CD4-positive, alpha-beta T cell treated with Interleukin-1 beta for 1 hour (primary cell): ENCODE data around the gene NANOS3.
"Not testable (repeated sequence)": the region's sequence is repeated elsewhere in the genome, so short reads cannot be mapped to it uniquely, and the experiment has no call there.

Source experiments
- DNase-seq, 2 donors: peaks; one replicate each; pipeline ENCODE4 v3.0.0-alpha.2; 2020 to 2022

Gene NANOS3

GRCh38 chr19:13843104-13843921, 33.6 kb upstream of the NANOS3 start:
- DNase-seq = no peak

DNA sequence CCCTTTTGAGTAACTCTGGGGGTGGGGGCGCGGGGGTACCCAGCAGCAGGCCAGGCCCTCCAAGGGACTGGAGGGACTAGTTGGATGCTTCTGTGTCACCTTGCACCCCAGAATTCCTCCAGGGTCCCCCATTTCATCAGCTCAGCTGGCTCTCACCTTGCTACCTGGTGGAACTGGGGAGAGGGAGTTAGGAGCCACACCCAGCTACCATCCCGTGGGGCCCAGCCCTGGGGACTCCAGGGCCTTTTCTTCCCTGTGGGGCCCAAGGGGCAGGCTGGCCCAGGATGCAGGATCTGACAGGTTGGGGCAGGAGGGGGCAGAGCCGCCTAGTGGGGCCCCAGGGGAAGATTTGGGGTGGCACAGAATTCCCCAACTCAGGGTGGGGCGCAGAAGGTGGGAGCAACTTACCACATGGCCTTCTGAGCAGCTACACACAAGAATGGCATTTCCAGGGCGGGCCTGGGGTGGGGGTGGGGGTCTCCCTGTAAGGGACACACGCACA, 32.8 kb upstream of the NANOS3 start:
- peak; percentile 47 to 54 for DNase-seq

DNA sequence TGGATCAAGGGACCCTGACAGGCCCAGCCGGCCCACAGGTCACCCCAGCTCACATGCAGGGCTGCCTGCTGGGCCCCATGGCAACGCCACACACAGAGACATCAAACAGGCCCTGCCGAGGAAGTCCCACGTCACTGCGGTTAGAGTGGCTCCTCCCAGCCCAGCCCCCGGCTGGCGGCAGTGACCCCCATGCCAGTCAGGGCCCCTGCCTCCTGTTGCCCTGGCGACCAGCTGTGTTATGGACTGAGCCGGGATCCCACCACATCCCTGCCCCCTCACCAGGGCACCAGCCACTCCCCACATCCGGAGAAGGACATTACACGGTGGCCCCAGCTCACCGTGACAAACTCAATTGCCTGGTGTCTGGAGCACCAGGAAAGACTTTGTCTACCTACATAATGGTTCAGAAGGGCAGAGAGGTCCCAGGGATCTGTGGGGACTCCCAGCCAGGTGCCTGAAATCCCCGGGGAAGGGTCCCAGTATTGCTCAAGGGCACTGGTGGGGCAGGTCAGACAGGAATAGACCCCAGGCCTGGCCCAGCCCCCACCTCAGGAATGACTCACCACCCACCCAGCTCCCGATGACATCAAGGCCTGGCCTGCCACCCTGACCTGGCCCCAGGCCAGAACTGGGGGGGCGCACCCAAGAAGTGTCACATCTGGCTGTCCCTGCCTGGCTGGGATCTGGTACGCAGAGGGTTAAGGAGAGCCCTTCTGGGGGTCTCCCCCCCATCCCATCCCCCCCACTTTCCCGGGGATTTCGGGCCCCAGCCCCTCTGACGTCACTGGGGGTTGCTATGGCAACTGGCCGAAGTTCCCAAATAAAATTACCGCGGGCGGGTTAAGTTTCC, 30.2 kb upstream of the NANOS3 start:
- peak; percentile 100 for DNase-seq

GRCh38 chr19:13847407-13848339, 29.3 kb upstream of the NANOS3 start:
- peak; percentile 90 to 91 for DNase-seq

- DNase-seq = no peak
Observed at GRCh38 chr19:13848340-13848677, 28.6 kb upstream of the NANOS3 start.

DNA sequence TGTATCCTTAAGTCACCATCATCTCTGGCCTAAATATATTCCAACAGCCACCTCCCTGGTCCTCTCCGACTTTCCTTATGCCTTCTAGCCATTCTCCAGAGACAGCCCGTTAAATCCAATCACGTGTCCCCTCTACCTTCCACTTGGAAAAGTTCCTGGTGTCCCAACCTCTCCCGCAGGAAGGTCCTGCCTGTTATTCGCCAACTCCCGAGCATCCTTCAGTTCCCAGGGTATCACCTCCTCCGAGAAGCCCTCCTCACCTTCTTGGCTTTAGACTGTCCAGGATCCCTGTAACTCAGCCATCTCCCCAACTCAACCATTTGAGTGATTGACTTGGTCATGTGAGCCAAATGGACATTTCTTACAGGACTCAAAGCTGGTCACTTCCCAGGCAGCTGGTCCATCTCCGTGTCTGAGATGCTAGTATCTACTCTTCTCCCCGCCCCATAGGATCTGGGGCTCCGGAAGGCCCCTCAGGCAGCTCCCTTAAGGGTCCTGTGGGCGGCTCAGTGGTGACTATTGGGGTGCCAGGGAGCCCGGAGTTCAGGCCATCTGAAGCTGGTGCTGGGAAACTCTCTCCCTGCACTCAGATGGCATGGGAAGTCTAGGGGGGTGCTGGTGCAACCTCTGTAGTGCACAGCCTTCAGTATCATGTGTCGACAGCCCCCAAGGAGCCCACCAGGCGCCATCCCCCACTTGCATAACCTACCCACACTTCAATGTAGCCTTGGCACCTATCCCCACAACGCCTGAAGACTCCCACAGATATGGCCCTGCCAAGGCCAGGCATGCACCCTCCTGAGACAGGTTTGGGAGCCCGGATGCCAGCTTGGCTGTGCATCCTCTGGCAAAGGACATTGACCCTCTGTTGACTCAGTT, 27.9 kb upstream of the NANOS3 start:
- peak in 1 of 2 donors; percentile 16 for DNase-seq

GRCh38 chr19:13849991-13850909, 26.7 kb upstream of the NANOS3 start:
- DNase-seq = peak; percentile 83 to 87

DNA sequence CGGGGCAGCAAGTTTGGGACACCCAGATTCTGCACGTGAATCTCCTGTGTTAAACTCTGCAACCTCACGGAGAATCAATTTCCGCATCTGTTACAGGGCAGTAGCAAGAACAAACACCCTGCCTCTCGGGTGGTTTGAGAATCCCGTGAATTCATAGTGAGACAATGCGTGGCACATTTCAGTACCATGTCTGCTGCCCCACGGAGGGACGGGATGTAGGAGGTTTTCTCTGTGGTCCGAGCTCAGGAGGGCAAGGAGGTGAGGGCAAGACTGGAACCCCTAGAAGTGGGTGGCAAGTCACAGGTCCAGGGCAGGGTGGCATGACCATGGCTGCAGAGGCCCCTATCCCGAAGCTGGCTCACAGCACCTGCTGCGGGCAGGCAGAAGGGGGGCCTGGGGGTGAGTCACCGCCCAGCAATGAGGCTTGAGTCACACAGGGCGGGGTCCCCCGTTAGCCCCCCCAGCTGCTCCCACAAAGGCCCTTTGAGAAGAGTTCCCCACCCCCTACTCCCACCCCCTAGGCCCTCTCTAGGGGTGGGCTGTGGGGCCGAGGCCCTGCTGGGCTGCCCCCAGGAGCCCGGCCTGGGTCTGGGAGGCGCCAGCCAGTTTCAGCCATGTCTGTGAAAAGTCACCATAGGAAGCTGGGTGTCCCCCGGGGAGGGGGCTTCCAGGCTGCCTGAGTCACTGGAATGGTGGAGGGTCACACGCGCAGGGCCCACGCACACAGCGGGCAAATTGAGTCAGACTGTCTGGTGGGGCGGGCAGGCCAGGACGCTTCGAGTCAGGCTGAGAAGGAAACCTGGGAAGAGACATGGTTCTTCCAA, 25.8 kb upstream of the NANOS3 start:
- DNase-seq = peak; percentile 62 to 83

DNA sequence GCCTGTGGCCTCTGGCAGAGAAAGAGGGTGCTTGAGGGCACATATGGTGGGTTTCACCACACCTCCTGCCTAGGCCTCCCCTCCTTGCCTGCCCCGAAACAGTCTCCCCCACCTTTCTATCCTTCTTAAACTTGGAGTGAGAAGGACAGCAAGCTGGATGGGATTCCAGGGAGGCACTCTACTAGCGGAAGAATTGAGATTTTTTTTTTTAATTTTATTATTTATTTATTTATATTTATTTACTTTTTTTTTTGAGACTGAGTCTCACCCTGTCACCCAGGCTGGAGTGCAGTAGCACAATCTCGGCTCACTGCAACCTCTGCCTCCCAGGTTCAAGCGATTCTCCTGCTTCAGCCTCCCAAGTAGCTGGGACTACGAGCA, 25.2 kb upstream of the NANOS3 start:
- DNase-seq = not testable (repeated sequence)

DNA sequence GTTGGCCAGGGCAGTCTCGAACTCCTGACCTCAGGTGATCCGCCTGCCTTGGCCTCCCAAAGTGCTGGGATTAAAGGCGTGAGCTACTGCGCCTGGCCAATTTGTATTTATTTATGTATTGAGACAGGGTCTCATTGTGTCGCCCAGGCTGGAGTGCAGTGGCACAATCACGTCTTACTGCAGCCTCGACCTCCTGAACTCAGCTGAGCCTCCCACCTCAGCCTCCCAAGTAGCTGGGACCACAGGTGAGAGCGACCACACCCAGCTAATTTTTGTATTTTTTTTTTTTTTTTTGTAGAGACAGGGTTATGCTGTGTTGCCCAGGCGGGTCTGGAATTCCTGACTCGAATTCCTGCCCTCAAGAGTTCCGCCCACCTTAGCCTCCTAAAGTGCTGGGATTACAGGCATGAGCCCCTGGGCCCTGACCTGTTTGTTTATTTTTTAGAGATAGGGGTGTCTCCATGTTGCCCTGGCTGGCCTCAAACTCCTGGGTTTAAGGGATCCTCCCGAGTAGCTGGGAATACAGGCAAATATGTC, 24.7 kb upstream of the NANOS3 start:
- DNase-seq = not testable (repeated sequence)

GRCh38 chr19:13856497-13856896, 20.4 kb upstream of the NANOS3 start:
- DNase-seq = no peak

DNA sequence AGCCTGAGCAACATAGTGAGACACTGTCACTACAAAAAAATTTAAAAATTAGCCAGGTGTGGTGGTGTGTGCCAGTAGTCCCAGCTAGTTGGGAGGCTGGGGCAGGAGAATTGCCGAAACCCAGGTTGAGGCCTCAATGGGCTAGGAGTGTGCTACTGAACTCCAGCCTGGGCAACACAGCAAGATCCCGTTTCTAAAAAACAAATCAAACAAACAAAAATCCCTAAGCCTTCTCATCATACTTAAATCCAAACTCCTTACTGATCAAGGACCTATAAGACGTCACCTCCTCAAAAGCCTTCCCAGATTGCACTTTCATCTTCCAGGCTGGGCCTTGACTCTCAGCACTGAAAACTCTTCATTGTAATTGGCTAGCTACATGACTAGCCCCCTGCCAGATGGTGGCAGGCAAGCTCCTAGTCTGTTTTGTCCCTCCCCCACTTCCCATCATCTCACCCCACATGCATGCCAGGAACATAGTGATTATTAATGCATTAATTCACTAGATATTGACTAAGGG, 17.5 kb upstream of the NANOS3 start:
- DNase-seq = no peak

GRCh38 chr19:13860679-13861391, 16.1 kb upstream of the NANOS3 start:
- DNase-seq = no peak

GRCh38 chr19:13861392-13861713, 15.6 kb upstream of the NANOS3 start:
- no peak for DNase-seq

DNA sequence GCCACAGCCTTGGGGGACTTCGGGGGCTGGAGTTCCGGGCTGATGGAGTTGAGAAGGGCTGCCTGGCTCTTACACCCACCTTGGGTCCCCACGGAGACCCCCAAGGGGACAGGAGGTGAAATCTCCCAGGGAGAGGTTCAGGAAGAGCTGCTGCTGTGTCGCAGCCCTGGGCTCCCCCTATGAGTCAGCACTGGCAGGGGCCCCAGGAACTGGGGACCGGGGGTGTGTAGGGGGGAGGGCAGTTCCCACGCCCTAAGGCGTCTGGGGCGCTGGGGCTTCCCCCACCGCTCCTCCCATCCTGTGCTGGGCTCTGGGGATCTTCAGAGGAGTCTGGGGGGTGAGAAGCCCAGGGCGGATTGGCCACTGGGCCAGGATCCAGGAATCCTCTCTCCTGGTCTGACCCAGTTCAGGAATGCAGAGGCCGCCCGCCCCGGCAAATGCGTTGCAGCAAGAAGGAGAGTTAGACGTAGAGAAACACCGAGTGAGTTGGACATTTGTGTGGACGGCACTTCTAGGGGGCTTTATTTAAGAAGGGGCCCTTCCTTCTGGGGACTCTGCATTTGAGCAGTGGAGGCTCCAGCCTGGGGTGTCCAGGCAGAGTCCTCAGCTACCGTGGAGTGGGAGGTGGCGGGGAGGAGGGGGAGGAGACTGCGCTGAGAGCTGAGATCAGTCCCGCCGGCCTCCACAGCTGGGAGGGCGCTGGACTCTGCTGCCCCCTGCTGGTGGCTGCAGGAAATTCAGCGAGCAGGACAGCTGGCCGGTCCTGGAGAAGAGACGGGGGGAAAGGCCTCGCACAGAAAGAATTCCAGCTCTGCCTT, 15.0 kb upstream of the NANOS3 start:
- DNase-seq = peak; percentile 91 to 93

- no peak for DNase-seq
Observed at GRCh38 chr19:13864046-13864666, 12.8 kb upstream of the NANOS3 start.
